Embryonic facial prominence (tissue), 1 donor: ENCODE measurements around the gene NUDC.
"Not testable (repeated sequence)": the region's sequence is repeated elsewhere in the genome, so short reads cannot be mapped to it uniquely, and the experiment has no call there.

Source experiments
- DNase-seq: peaks from one replicate; pipeline ENCODE4 v3.0.0-alpha.2; 2016; ENCODE audit errors: extremely low spot score

NUDC gene

DNA sequence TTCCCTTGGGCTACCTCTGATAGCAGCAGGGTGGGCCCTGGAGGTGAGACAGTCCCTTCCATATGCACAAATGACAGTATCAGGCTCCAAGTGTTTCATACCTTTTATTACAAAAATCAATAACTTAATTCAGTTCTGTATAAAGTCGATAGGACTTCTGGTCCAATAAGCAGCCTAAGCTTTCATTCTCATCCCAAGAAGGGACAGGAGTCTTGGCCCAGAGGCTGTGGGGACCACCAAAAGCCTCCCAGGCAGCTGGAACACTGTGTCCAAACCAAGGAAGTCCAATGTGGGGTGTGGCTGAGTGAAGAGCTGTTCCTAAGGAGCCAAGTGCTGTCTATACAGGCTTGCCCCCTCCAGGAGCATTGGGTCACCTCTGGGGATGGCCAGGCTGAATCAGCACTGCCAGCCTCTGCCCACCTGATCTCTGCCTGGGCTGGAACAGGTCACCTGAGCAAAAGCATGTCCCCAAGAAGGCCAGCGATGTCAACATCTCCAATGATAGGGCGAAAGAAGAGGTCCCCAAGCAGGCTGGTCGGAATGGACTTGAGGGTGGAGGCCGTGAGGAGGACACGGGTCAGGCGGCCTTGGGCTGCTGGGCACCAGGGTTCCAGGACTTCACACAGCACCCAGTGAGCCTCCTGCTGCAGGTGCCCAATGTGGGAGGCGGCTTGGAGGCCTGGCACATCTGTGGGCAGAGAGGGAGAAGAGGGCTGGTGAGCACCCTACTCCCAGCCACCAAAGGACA lies 10.0 kb upstream of the NUDC start:
- DNase-seq = no peak

DNA sequence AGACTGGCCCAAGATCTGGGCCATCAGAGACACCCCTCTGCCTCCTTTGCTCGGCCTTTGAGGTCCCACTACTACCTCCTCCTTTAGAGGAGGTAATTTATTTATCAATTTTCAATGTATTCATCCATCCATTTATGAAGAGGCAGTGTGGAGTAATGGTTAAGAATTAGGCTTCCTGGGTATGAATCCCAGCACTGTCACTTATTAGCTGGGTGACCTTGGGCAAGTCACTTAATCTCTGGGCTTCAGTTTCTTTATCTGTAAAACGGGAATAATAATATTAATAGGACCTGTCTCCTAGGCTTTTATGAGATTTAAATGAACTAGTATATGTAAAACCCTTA lies 9.4 kb upstream of the NUDC start:
- no peak for DNase-seq

DNA sequence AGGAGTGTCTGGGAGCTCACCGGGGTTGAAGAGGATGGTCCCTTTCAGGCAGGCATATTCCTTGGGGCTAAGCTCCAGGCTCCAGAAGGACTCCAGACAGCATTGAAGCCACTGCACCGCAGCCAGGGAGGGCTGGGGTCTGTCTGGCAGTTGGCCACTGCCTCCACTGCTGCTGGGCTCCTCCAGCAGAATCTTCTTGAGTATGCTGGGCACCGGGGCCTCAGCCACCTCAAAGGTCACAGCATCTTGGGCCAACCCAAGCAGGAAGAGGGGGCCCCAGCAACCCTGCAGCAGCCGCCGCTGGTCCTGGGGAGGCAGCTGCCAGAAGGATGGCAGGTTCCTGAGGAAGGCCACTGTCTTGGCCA lies 8.2 kb upstream of the NUDC start:
- no peak for DNase-seq

DNA sequence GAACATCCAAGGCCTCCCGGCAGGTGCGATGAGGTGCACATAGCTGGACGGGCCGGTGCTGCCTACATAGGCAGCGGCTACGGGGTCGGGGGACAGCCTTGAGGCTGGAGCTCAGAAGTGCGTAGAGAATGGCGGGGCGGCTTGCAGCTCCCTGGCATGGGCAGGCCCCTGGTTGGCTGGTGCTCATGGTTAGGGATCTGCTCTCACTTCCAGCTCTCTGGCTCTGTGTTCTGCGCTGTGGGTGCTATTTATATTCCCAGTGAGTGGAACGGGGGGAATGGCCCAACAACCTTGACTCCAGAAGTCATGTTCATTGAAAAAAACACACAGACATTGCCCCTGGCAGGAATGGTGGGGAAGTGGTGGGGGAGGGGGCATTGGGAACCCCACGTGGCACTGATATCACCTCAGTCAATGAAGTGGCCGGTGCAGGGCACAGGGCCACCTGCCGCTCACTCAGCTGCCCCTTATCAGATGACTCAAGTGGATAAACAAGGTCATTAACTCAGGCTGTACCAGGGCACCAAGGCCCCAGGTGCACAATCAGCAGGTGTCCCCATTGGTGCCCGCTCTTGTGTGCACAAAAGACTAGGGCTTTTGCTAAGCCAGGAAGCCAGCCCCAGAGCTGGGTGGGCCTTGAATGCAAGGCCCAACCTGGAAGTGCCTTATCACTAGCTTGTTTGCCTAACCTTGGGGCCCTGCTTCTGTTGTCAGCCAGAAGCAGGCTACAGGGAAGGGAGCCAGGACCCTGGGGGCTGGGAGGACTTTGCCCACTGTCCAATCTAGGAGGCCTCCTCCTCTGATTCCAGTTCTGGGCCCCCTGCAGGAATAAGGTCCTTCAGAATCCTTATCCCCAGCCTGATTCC lies 7.6 kb upstream of the NUDC start, which contains the start of gene NR0B2:
NR0B2 (minus strand) TSS at position 222 of the 866 bp plus-strand sequence; CDS start at position 187, 35 bp downstream.
- no peak for DNase-seq

DNA sequence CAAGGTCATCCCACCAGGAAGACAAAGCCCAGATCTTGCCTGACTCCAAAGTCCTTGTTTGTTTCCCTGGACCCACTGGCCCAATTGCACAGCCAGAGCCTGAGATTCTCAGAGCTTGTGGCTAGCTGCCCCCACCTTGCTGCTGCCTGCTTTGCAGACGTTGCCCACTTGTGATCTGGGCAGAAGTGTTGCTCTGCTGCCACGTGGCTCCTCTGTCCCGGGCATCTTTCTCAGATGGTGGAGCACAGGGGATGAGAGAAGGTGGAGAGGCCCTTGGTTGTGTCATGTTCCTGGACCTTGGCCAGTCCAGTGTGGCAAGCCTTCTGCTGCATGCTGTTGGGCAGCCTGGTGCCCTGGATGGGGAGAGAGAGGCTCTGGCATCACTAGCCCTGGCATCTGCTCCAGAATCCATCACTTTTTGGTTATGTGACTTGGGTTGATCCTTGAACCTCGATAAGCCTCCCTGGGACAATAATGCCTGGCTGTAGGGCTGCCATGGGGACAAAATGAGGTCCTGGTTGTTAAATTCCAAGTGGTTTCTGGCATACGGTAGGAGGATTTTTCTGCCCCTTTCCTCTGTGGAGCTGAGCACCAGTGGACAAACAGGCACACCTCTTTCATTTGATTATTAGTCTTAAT lies 6.2 kb upstream of the NUDC start:
- DNase-seq = no peak

DNA sequence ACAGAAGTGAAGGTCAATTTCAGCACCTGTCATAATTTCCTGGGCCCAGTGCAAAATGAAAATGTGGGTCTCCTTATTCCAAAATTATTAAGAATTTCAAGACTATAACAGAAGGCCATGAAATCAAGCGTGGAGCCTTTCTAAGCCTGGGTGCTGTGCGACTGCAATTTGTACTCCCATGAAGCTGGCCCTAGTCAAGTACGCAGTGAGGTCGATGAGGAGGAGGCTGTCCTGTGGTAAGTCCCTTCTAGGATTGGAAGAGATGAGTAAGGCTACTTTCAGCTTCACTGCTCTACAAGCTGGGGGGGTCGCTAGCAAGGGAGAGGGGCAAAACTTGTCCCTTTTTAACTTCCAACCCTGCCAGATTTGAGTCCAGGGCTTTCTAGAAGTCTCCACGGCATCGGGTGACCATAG lies 410 bp upstream of the NUDC start:
- DNase-seq = no peak

DNA sequence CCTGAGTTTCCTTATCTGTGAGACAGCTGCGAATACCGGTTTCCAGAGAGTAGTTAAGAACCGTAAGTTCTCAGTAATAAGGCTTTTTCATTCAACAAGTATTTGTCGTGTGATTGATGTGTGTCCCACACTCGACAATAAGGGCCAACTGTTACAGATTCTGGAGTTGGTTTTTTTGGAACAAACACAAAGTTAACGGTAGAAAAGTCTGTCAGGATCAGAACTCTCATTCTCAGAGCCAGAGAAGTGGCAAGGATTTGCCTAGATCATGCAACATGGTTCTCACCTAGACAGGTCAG lies 837 bp downstream of the NUDC start:
- no peak for DNase-seq

DNA sequence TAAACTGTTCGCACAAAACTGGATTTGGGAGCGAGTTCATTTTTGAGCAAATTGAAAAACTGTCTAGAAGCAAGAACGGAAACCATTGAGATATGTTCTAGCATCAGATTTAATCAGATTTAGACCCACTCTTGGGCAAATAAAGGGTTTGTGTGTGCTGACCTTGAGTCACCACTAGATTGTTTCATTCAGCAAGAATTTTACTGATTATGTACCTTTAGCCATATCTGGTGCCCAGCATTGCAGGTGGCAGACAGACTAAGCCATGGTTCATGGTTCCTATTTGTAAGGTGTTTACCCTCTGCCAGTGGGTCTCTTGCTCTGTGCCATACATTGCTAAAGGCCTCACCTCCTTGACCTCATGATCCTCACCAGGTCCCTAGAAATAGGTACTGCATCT lies 1.4 kb downstream of the NUDC start:
- DNase-seq = no peak

DNA sequence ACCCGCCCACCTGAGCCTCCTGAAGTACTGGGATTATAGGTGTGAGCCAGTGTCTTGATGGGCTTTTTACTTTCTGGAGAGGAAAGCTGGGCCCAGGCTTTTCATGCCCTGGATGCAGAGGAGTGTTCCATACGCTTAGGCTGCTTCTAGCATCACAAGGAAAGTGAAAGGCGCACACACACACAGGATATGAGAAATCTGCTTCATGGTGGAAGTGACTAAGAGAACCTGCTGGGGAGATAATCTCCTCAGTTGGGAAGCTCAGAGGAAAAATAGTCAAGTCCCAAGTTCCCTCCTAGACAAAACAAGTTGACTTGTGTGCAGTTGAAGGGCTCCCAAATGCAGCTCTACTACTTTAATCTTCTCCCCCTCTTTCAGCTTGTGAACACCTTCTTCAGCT lies 2.2 kb downstream of the NUDC start:
- DNase-seq = no peak

DNA sequence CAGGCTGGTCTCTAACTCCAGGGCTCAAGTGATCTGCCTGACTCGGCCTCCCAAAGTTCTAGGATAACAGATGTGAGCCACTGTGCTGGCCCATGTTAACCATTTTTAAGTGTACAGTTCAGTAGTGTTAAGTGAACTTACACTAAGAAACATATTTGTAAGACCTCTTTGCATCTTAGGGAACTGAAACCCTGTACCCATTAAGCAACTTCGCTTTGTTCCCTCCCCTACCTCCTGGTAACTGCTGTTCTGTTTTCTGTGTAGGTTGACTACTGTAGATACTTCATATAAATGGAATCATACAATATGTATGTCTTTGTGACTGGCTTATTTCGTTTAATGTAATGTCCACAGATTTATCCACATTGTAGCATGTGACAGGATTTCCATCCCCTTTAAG lies 11.0 kb downstream of the NUDC start:
- DNase-seq = no peak

DNA sequence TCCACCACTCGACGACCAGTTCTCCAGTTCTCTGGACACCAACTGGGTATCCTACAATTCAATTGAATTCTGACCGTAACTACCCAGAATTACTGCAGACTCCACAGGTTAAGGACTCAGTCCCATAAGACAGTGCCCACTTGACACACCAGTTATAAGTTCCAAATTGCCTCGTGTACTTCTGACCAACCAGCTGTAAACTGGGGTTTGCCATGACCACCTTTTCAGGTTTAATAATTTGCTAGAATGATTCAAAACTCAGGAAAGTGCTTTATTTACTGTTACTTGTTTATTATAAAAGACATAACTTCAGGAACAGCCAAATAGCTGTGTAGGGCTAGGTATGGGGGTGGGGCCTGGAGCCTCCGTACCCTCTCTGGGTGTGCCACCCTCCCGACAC lies 15.3 kb downstream of the NUDC start:
- DNase-seq = no peak

DNA sequence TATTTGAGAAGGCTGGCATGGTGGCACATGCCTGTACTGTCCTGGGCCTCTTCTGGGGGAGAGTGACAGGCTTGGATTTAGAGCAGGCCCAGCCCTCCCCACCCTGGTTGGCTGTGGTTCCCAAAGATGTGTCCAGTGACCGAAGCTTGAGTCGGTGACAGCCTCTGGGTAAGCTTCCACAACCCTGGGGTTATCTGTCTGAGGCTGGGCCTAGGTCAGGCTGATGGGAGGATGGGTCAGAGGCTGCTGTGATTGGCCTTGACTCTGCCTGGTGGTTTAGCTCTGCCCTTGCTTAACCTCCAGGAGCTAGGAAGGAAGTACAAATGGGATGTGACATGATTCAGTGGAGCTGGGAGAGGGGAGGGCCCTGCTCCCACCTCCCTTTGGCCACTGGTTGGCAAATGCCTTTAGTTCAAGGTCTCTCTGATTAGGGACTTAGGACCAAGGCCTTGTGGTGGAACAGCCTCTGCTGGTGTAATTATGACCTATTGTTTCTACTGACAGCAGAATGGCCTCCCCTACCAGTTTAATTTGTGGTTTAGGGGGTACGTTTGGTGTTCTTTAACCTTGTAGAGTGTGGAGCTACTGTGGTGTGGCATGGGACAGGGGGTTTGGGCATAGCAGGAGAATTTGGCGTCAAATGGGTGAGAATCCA lies 16.6 kb downstream of the NUDC start:
- no peak for DNase-seq

DNA sequence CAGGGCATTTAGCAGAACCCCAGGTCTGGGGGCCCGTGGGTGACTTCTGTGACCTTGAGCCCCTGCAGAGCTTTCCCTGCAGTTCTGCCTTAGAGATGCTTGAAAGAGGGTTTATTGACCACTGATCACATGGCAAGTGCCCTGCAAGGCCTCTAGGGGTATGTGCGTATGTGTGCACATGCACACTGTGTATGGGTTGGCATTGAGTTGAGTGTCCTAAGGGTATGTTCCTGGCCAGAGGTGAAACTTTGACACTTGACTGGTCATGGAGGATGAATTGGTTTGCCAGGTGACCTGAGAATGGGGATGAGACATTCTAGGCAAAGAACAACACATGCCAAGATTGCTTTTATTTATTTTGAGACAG lies 17.1 kb downstream of the NUDC start:
- no peak for DNase-seq

DNA sequence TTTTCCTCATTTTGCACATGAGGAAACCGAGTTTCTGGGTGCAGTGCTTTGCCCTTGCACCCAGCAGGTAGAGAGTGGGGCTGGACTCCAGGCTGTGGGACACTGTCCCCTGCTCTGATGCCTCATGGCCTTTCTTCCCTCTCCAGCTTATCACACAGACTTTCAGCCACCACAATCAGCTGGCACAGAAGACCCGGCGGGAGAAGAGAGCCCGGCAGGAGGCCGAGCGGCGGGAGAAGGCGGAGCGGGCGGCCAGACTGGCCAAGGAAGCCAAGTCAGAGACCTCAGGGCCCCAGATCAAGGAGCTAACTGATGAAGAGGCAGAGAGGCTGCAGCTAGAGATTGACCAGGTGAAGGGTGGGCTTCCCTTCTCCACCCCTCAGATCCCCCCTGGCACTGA lies 19.8 kb downstream of the NUDC start:
- DNase-seq = no peak

DNA sequence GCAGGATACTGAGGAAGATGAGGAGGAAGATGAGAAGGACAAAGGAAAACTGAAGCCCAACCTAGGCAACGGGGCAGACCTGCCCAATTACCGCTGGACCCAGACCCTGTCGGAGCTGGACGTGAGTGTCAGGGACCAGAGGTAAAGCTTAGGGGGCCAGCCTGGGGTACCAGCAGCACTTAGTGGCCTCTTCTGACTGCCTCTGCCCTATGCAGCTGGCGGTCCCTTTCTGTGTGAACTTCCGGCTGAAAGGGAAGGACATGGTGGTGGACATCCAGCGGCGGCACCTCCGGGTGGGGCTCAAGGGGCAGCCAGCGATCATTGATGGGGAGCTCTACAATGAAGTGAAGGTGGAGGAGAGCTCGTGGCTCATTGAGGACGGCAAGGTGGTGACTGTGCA lies 21.1 kb downstream of the NUDC start:
- no peak for DNase-seq

DNA sequence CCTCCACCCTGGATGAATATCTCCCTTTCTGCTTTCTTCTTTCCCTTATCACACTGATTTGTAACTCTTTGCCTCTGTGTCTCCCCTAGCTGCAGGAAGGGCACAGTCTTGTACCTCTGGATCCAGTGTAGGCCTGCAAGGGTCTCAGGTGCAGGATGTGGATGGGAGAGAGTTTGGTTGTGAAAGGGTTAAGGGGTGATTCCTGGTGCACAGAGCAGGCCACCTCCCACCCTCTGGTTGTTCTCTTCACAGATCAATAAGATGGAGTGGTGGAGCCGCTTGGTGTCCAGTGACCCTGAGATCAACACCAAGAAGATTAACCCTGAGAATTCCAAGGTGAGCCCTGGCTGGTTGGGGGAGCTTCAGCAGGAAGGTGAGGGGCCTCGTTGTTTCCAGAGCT lies 23.6 kb downstream of the NUDC start:
- no peak for DNase-seq

DNA sequence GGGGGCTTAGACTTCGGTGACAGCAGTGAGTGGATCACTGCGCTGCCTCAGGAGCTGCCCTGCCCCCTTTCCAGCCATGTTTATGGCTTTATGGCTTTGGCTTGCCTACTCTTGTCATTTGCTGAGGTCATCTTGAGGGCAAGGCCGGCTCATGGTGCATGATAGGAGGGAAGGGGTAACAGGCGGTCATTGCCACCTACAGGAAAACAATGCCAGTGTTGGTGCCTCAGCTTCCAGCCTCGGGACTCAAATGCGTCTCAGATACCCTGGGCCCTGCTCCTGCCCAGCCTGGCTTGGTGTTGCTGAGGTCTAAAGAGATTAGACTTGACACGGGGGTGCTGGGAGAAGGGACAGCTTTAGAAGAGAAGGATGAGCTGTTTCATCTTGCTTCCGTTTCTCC lies 24.2 kb downstream of the NUDC start:
- no peak for DNase-seq

DNA sequence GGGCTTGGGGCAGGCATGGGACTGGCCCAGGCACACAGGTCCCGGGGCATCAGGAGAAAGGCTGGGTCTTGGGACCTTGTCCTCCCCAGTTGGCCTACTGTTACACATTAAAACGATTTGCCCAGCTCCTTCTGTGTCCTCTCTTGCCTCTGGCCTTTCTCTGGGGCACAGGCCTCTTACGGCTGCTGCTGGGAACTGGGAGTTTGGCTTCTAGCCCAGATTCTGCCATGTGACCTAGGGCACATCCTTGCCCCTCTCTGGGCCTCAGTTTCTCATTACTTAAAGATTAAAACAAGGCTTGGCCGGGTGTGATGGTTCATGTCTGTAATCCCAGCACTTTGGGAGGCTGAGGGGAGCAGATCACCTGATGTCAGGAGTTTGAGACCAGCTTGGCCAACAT lies 24.7 kb downstream of the NUDC start:
- DNase-seq = no peak

DNA sequence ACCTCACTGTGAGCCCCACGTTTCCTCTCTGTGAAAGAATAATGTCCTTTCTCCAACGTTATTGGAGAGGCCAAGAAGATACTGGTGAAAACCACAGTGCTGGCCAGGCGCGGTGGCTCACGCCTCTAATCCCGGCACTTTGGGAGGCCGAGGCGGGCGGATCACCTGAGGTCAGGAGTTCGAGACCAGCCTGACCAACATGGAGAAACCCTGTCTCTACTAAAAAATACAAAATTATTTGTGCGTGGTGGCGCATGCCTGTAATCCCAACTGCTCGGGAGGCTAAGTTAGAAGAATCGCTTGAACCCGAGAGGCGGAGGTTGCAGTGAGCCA lies 27.1 kb downstream of the NUDC start:
- not testable (repeated sequence) for DNase-seq

DNA sequence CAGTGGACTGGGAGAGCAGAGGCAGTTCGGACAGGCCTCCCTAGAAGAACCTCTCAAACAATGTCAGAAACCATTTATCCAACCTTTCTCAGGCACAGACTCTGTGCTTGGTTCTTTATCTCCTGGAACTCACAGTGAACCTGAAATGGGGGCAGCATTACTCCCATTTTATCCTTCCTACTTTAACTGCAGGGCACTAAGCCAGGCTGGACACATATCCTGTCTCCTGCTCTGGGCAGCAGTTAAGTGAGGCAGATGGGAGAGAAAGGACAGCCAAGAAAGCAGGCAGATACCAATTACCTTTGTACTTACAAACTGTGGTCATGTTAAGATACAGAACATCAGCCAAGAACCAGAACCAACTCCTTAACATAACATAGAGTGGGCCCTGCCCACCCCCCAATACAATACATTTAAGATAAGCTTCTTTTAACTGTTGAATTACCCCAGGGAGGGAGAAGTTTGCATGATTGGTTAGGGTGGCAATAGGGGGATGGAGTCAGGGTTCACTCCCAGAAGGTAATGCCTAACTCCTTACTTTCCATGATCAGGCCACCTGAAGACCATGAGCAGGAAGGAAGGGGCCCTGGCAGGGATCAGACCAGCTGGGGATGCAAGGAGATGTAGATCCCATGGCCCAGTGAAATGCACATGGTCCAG lies 27.9 kb downstream of the NUDC start:
- DNase-seq = no peak

DNA sequence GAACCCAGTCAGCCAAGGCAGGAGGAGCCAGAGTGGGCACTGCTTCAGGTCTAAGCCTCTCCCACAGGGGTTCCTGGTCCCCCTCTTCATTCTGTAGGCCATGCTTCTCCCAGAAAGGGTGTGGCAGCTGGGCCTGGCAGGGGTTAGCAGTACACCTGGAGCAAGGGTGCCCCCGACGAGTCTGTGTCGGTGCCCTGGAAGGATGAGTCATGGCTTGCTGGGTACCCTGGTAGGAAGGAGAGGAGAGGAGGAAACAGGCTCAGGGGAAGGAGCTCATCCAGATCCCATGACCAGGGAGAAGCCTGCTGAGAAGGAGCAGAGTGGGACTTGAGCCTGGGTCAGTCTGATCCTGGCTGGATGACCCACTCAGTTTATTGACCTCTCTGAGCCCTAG lies 28.4 kb downstream of the NUDC start:
- DNase-seq = no peak

DNA sequence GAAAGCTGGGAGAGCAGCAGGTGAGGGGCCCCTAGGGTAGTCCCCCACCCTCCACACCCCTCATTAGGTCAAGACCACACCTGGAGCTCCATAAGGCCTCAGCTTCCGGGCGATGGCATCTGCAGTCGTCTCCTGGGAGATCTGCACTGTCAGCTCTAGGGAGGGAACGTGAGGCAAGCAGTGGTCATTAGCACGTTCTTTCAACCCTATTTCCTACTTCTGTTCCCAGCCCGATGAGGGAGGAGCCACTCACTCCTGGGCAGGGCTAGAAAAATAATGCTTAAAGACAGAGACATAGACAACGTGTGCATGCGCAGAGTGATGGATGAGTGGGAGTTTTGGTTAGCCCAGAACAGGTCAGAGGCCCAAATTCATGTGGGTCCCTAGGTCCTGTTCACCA lies 29.1 kb downstream of the NUDC start:
- no peak for DNase-seq
